Endothelial cell of hepatic sinusoid (primary cell): ENCODE data around the gene RPA1.
"Not testable (repeated sequence)": the region's sequence is repeated elsewhere in the genome, so short reads cannot be mapped to it uniquely, and the experiment has no call there.

Experiments
- in situ Hi-C: cut with HindIII; loops from 2 replicates; pipeline ENCODE4 v1.10.0; 2017; ENCODE audit warnings: low sequenced_read_pairs

The RPA1 gene

GRCh38 chr17:1829592-1830257 lies at the start of gene RPA1, which contains the start of gene SMYD4:
TSS of gene RPA1 (plus strand) at chr17:1830005. CDS start at chr17:1830094, 89 bp downstream.
TSS of gene SMYD4 (minus strand) at chr17:1829902. CDS start at chr17:1827994, 1,908 bp downstream.
- in situ Hi-C loops = loop anchor here (10.0 kb wide), 1 partner anchor 55 kb away; no protein-coding TSS in a partner anchor

GRCh38 chr17:1782171-1782567 lies 47.6 kb upstream of the RPA1 start:
- in situ Hi-C loops = loop anchor here (5.0 to 10.0 kb wide), 4 partner anchors 65 to 130 kb away; partner anchors contain the start of gene TLCD2

GRCh38 chr17:1783271-1783670 lies 46.5 kb upstream of the RPA1 start:
- in situ Hi-C loops = loop anchor here (5.0 to 10.0 kb wide), 4 partner anchors 64 to 131 kb away; partner anchors contain the start of gene TLCD2

GRCh38 chr17:1783834-1784611 lies 45.8 kb upstream of the RPA1 start:
- in situ Hi-C loops = loop anchor here (5.0 to 10.0 kb wide), 4 partner anchors 63 to 132 kb away; partner anchors contain the start of gene TLCD2

- in situ Hi-C loops = loop anchor here (10.0 kb wide), 1 partner anchor 71 kb away; the partner anchor contains the start of gene TLCD2
Measured at GRCh38 chr17:1785930-1786329, 43.9 kb upstream of the RPA1 start.

DNA sequence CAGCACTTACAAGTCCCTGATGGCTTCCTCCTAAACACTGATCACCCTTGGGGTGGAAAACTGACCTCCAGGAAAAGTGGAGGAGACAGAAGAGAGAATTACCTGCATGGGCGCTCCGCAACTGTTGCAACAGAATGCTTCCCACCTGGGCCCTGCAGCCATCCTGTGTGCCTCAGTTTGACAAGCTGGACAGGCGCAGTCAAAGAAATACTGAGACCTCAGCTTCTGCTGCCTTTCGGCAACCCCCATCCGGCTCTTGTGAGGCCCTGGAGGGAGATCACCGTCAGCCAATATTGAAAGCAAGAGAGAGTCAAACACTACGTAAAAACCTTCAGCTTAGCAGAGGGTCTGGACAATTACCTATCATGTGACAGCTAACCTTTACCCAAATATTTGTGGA lies 43.1 kb upstream of the RPA1 start:
- in situ Hi-C loops = loop anchor here (10.0 kb wide), 1 partner anchor 72 kb away; the partner anchor contains the start of gene TLCD2

- in situ Hi-C loops = loop anchor here (10.0 kb wide), 1 partner anchor 73 kb away; the partner anchor contains the start of gene TLCD2
Measured at GRCh38 chr17:1787301-1787902, 42.4 kb upstream of the RPA1 start.

DNA sequence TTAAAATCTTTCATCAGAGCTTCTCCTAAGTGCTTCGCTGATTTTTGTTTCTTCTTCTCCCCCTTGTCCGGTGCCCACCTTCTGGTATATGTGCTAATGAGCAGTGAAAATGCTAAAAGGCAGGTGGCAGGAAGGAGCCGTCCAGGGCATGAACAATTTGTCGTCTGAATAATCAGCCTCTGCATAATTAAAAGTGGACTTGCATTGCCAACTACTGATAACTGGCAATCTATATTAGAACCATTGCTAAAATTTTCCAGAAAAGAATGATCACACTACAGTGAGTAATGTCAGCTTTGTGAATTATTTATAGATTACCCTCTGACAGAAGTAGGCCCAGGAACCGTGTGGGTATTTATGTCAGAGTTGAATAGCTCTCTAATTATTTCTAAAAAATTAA lies 39.9 kb upstream of the RPA1 start:
- in situ Hi-C loops = loop anchor here (10.0 kb wide), 1 partner anchor 75 kb away; the partner anchor contains the start of gene TLCD2

DNA sequence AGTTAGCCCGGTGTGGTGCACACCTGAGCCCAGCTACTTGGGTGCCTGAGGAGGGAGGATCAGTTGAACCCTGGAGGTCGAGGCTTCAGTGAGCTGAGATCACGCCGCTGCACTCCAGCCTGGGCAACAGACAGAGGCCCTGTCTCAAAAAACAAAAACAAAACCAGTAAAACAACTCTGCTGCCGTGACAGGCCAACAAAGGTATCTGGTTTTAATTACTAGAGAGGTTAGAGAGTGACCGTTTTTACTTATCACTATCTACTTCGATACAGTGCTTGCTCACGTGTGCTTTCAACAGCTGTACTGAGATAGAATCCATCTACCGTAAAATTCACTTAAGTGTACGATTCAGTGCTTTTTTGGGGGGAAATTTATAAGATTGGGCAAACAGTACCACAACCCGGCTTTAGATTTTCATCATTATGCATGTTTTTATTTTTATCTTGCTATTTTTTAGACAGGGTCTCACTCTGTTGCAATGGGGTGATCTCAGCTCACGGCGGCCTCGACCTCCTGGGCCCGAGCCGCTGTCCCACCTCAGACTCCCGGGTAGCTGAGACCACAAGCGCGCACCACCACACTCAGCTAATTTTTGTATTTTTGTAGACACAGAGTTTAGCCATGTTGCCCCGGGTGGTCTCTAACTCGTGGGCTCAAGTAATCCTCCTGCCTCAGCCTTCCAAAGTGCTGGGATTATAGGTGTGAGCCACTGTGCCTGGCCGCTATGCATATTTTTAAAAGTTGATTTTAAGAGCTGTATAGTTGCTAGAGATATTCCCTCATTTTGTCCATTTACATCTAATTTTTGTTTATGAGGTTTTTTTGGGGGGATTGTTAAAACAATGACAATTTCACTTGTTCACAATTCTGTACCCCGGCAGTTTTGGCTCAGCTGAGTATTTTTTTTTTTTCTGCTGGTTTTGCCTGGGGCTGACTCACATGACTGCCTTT lies 37.0 kb upstream of the RPA1 start:
- in situ Hi-C loops = no loop called here

DNA sequence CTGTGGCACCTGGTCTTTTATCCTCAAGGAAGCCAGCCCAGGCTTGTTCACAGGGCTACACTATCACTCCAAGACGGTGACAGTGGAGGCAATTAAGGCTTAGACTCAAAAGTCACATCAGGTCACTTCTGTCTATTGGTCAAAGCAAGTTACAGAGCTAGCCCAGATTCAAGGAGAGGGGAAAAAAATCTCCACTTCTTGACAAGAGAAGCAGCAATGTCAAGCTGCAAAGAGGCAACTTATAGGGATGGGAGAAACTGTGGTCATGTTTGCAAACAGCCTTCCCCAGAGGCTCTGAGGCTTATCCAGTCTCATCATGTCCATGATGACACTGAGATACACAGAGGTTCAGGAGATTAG lies 36.4 kb upstream of the RPA1 start:
- in situ Hi-C loops = no loop called here

DNA sequence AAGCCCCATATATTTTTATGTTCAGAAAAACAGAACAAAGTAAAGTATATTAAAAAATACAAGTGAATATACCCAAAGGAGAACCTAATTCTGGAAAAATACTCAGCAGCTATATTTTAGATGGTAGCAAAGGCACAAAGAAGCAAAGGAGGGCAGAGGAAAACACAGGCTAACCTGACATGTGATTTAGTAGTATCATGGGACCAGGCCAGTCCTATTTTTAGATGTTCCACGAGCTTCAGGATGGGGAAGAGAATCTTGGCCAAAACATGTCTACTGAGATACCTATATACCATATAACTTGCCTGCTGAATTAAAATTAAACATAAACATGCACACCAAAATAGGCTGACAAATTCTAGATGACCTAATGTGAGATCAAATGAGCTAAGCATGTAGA lies 33.0 kb upstream of the RPA1 start:
- in situ Hi-C loops = no loop called here

DNA sequence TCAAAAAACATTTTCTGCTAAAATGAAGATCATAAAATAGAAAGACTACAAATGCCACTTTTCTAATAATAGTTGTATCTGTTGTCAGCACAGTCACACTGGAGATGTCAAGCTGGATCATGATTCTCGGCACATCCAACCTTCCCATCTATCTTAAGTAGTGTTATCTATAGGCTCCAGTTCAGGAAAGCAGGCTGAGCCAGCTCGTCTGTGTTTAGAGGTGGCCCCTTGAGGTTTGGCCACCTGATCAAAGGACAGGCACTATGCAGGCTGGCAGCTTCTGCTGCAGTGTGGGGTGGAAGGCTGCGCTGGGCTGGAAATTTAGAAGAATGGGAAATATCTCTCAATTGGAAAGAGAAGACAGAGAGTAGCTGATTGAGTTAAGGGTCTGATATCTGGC lies 32.5 kb upstream of the RPA1 start:
- in situ Hi-C loops = no loop called here

DNA sequence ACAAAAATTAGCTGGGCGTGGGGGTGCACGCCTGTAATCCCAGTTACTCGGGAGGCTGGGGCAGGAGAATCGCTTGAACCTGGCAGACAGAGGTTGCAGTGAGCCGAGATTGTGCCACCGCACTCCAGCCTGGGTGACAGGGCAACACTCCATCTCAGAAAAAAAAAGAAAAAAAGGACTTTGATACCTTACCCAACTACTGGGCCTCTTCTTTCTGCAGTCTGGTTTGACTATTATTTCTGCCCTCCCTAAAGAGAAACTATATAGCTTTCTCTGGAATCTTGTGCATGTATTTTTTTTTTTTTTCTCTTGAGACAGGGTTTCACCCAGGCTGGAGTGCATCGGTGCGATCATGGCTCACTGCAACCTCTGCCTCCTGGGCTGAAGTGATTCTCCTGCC lies 32.0 kb upstream of the RPA1 start:
- in situ Hi-C loops = not testable (repeated sequence)

GRCh38 chr17:1800240-1800639 lies 29.6 kb upstream of the RPA1 start:
- in situ Hi-C loops = loop anchor here (10.0 kb wide), 1 partner anchor 65 kb away; no protein-coding TSS in a partner anchor

DNA sequence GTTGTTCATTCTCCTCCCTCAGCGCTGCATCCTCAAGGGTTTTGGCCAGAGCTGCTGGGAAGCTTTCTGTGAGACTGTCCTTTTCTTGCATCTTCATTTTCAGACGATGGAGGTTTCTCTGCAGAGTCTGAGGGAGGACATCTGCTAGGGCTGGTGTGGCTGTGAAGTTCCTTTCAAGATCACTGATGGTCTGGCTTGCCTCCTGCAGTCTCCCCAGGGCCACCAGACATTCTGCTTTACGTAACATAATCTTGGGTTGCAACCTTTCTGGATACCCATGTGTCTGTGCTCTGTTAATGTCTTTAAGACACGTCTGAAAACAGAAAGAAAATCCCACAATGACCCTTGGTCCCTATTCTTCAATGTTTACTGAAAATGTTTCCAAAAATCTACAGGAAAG lies 29.1 kb upstream of the RPA1 start:
- in situ Hi-C loops = loop anchor here (10.0 kb wide), 1 partner anchor 64 kb away; no protein-coding TSS in a partner anchor

DNA sequence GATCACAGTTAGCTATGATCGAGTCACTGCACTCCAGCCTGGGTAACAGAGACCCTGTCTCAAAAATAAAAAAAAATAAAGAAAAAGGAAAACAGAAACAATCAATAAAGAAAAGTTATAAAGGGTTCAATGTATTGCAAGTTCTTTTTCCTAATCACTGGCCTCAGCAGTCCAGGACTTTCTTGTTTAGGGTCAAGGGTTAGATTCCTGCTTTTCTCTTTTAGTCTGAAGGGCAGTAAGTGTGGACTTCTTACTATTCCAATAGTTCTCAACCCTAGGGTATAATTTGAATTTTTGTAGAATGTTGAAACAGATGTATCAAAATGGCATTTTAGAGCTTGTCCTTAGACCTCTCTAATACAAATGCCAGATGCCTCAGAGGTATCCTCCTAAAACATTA lies 27.4 kb upstream of the RPA1 start:
- in situ Hi-C loops = loop anchor here (10.0 kb wide), 1 partner anchor 62 kb away; no protein-coding TSS in a partner anchor

GRCh38 chr17:1803280-1803679 lies 26.5 kb upstream of the RPA1 start:
- in situ Hi-C loops = loop anchor here (10.0 kb wide), 1 partner anchor 62 kb away; no protein-coding TSS in a partner anchor

- in situ Hi-C loops = loop anchor here (10.0 kb wide), 1 partner anchor 57 kb away; no protein-coding TSS in a partner anchor
Measured at GRCh38 chr17:1807890-1808289, 21.9 kb upstream of the RPA1 start.

DNA sequence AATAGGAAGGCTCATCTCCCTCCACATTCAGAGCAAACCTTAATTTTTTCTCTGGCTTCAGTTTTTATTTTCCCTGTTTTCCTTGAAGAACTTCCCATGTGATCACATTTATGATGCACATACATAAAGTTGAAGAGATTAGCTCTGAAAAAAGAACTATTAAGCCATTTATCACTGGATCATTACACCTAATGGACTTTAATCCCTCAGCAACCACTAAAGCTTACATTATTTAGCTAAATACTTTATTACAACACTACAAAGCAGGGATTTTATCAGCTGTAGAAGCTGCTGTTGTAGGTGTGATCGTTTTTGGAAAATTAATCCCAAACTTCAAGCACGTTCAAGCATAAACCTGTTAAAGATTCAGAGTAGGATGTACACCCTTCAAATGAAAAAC lies 21.2 kb upstream of the RPA1 start:
- in situ Hi-C loops = loop anchor here (10.0 kb wide), 1 partner anchor 56 kb away; no protein-coding TSS in a partner anchor

DNA sequence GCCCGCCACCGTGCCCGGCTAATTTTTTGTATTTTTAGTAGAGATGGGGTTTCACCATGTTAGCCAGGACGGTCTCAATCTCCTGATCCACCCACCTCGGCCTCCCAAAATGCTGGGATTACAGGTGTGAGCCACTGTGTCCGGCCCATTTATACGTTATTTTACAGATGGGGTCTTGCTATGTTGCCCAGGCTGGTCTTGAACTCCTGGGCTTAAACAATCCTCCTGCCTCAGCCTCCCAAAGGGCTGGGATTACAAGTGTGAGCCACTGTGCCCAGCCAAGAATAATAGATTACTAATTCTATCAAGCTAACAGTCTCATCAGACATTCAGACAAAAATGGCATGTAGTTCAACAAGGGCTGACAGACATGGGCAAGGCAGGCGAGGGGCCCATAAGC lies 20.0 kb upstream of the RPA1 start:
- in situ Hi-C loops = loop anchor here (10.0 kb wide), 1 partner anchor 55 kb away; no protein-coding TSS in a partner anchor
